Neural cell (in vitro differentiated cells): ENCODE results near the gene TELO2. TPM values are rescaled to one million over a fixed set of nuclear protein-coding genes. Genes with fewer than 3 reads are reported as not detected.

Experiments used
- H2AFZ ChIP-seq: fragments of 200-600, 300-800 bp; sonication (generic), shearing (Covaris generic); 2 replicates; pipeline ENCODE4 v1.6.0; 2014; ENCODE audit warnings: low read depth, mild to moderate bottlenecking, antibody characterized with exemption, low read length, moderate library complexity
- H3F3A ChIP-seq: fragments of 200-600 bp; shearing (Covaris generic); 2 replicates; pipeline ENCODE4 v1.6.1; 2016; ENCODE audit warnings: mild to moderate bottlenecking, moderate library complexity, mixed read lengths, antibody characterized with exemption, low read length; ENCODE audit not compliant: insufficient read depth, poor library complexity, severe bottlenecking
- H3K27ac ChIP-seq: fragments of 200-600, 300-800 bp; sonication (generic), shearing (Covaris generic); 2 replicates; pipeline ENCODE4 v1.5.1; 2014; ENCODE audit warnings: mild to moderate bottlenecking, low read length, moderate library complexity
- H3K27me3 ChIP-seq: fragments of 300-800, 200-600 bp; sonication (generic), shearing (Covaris generic); 2 replicates; pipeline ENCODE4 v1.6.0; 2014; ENCODE audit warnings: mild to moderate bottlenecking, low read depth, low read length, moderate library complexity; ENCODE audit not compliant: insufficient read depth
- H3K36me3 ChIP-seq: fragments of 300-800, 200-600 bp; sonication (generic), shearing (Covaris generic); 2 replicates; pipeline ENCODE4 v1.5.1; 2014; ENCODE audit warnings: mild to moderate bottlenecking, antibody characterized with exemption, low read length, moderate library complexity; ENCODE audit not compliant: insufficient read depth
- H3K4me2 ChIP-seq: fragments of 300-800, 200-600 bp; sonication (generic), shearing (Covaris generic); 2 replicates; pipeline ENCODE4 v1.6.0; 2014; ENCODE audit warnings: mild to moderate bottlenecking, low read length
- H3K4me3 ChIP-seq: fragments of 300-800, 200-600 bp; sonication (generic), shearing (Covaris generic); 2 replicates; pipeline ENCODE4 v1.5.1; 2014; ENCODE audit warnings: mild to moderate bottlenecking, low read length, moderate library complexity
- H3K79me2 ChIP-seq: fragments of 200-600 bp; shearing (Covaris generic); replicated peaks from 2 replicates; pipeline ENCODE4 v1.6.0; 2014; ENCODE audit warnings: mild to moderate bottlenecking, low read length, moderate library complexity; ENCODE audit not compliant: insufficient read depth
- H3K9ac ChIP-seq: fragments of 300-800, 200-600 bp; sonication (generic), shearing (Covaris generic); 2 replicates; pipeline ENCODE4 v1.6.1; 2016; ENCODE audit warnings: mild to moderate bottlenecking, low read length, mixed read lengths
- H3K9me2 ChIP-seq: fragments of 200-600 bp; shearing (Covaris generic); 2 replicates; pipeline ENCODE4 v1.6.1; 2016; ENCODE audit warnings: mild to moderate bottlenecking, low read length, mixed read lengths; ENCODE audit not compliant: insufficient read depth
- H3K9me3 ChIP-seq: fragments of 200-600, 300-800 bp; sonication (generic), shearing (Covaris generic); 2 replicates; pipeline ENCODE4 v1.6.1; 2016; ENCODE audit warnings: mild to moderate bottlenecking, mixed run types, low read length, moderate library complexity, mixed read lengths
- H4K20me1 ChIP-seq: fragments of 200-600 bp; shearing (Covaris generic); 2 replicates; pipeline ENCODE4 v1.6.1; 2016; ENCODE audit warnings: mild to moderate bottlenecking, mixed run types; ENCODE audit not compliant: insufficient read depth
- EP300 ChIP-seq: fragments of 450-650 bp; conservative IDR thresholded peaks from 2 replicates; pipeline ENCODE4 v1.6.1; 2014; ENCODE audit warnings: antibody characterized with exemption, mild to moderate bottlenecking, moderate library complexity; ENCODE audit not compliant: poor library complexity, severe bottlenecking
- EZH2 ChIP-seq: fragments of 200-600, 300-800 bp; shearing (Covaris generic), sonication (generic); IDR thresholded peaks from 2 replicates; pipeline ENCODE4 v1.6.1; 2014; ENCODE audit warnings: antibody characterized with exemption, low read length, borderline replicate concordance, mild to moderate bottlenecking; ENCODE audit not compliant: insufficient read depth, poor library complexity, severe bottlenecking
- MXI1 ChIP-seq: fragments of 450-650 bp; conservative IDR thresholded peaks from 2 replicates; pipeline ENCODE4 v1.6.1; 2014; ENCODE audit warnings: antibody characterized with exemption, mild to moderate bottlenecking; ENCODE audit not compliant: poor library complexity, severe bottlenecking
- POLR2AphosphoS5 ChIP-seq: IDR thresholded peaks from 2 replicates; pipeline ENCODE4 v1.6.1; 2012
- RAD21 ChIP-seq: fragments of 450-650 bp; conservative IDR thresholded peaks from 2 replicates; pipeline ENCODE4 v1.6.1; 2014; ENCODE audit warnings: antibody characterized with exemption, mild to moderate bottlenecking, moderate library complexity
- SMC3 ChIP-seq: fragments of 450-650 bp; conservative IDR thresholded peaks from 2 replicates; pipeline ENCODE4 v1.6.1; 2014; ENCODE audit warnings: antibody characterized with exemption, mild to moderate bottlenecking, moderate library complexity; ENCODE audit not compliant: poor library complexity
- TAF1 ChIP-seq: IDR thresholded peaks from 2 replicates; pipeline ENCODE4 v1.6.1; 2012; ENCODE audit warnings: low read depth
- polyA plus RNA-seq: library from polyadenylated mRNA; depleted of rRNA; stranded (reverse); fragments of >200 nt; gene quantifications from 2 replicates; pipeline ENCODE4 v1.2.3, GENCODE V29; 2014
- TF ChIP-seq, protein P1 (sequence below): fragments of 450-650 bp; IDR thresholded peaks from 2 replicates; pipeline ENCODE4 v1.5.1; 2014; ENCODE audit warnings: antibody characterized with exemption, mild to moderate bottlenecking, moderate library complexity; ENCODE audit not compliant: poor library complexity, severe bottlenecking
- TF ChIP-seq, protein P2 (sequence below): IDR thresholded peaks from 2 replicates; pipeline ENCODE4 v1.6.1; 2012; ENCODE audit warnings: borderline replicate concordance

TELO2 gene
- polyA plus RNA-seq, 1 donor from 2014 or later = 50.4 TPM

DNA sequence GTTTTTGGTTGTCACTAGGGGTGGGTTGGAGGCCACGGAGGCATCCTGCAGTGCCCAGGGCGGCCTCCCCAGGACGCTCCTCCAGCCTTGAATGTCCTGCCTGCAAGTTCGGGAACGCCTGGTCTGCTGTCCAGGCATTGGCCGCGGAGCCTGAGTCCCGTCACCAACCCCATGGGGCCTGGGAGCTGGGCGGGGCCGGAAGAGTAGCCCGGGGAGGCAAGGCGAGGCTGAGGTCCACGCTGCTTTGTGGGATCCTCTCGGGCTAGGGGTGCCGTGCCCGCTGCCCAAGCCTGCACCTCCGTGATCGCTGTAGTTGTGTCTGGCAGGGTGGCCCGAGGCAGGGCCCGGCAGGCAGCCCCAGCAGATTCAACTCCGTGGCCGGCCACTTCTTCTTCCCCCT, 12.8 kb downstream of the TELO2 start:
- Histone ChIP-seq H3K36me3 (no peaks in the 10 kb centered on the region), H3K79me2 (no peaks in the 10 kb centered on the region), H3F3A (no peaks in the 10 kb centered on the region), H3K9me3 (no peaks in the 10 kb centered on the region), H3K4me2 (no peak overlapping the region), H4K20me1 (no peaks in the 10 kb centered on the region), H2AFZ (no peak overlapping the region), H3K9ac (no peak overlapping the region), H3K9me2 (no peaks in the 10 kb centered on the region), H3K4me3 (no peak overlapping the region), H3K27ac (no peak overlapping the region), H3K27me3 (no peaks in the 10 kb centered on the region)
- no peak for TF ChIP-seq SMC3
- TF ChIP-seq EP300 = no peak
- TF ChIP-seq, protein P1, sequence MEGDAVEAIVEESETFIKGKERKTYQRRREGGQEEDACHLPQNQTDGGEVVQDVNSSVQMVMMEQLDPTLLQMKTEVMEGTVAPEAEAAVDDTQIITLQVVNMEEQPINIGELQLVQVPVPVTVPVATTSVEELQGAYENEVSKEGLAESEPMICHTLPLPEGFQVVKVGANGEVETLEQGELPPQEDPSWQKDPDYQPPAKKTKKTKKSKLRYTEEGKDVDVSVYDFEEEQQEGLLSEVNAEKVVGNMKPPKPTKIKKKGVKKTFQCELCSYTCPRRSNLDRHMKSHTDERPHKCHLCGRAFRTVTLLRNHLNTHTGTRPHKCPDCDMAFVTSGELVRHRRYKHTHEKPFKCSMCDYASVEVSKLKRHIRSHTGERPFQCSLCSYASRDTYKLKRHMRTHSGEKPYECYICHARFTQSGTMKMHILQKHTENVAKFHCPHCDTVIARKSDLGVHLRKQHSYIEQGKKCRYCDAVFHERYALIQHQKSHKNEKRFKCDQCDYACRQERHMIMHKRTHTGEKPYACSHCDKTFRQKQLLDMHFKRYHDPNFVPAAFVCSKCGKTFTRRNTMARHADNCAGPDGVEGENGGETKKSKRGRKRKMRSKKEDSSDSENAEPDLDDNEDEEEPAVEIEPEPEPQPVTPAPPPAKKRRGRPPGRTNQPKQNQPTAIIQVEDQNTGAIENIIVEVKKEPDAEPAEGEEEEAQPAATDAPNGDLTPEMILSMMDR = no peak
- TF ChIP-seq EZH2 = no peak
- TF ChIP-seq, protein P2, sequence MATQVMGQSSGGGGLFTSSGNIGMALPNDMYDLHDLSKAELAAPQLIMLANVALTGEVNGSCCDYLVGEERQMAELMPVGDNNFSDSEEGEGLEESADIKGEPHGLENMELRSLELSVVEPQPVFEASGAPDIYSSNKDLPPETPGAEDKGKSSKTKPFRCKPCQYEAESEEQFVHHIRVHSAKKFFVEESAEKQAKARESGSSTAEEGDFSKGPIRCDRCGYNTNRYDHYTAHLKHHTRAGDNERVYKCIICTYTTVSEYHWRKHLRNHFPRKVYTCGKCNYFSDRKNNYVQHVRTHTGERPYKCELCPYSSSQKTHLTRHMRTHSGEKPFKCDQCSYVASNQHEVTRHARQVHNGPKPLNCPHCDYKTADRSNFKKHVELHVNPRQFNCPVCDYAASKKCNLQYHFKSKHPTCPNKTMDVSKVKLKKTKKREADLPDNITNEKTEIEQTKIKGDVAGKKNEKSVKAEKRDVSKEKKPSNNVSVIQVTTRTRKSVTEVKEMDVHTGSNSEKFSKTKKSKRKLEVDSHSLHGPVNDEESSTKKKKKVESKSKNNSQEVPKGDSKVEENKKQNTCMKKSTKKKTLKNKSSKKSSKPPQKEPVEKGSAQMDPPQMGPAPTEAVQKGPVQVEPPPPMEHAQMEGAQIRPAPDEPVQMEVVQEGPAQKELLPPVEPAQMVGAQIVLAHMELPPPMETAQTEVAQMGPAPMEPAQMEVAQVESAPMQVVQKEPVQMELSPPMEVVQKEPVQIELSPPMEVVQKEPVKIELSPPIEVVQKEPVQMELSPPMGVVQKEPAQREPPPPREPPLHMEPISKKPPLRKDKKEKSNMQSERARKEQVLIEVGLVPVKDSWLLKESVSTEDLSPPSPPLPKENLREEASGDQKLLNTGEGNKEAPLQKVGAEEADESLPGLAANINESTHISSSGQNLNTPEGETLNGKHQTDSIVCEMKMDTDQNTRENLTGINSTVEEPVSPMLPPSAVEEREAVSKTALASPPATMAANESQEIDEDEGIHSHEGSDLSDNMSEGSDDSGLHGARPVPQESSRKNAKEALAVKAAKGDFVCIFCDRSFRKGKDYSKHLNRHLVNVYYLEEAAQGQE = no peak
- TF ChIP-seq POLR2AphosphoS5 = no peak
- no peak for TF ChIP-seq MXI1
- TF ChIP-seq TAF1 = no peak
- TF ChIP-seq RAD21 = no peak

DNA sequence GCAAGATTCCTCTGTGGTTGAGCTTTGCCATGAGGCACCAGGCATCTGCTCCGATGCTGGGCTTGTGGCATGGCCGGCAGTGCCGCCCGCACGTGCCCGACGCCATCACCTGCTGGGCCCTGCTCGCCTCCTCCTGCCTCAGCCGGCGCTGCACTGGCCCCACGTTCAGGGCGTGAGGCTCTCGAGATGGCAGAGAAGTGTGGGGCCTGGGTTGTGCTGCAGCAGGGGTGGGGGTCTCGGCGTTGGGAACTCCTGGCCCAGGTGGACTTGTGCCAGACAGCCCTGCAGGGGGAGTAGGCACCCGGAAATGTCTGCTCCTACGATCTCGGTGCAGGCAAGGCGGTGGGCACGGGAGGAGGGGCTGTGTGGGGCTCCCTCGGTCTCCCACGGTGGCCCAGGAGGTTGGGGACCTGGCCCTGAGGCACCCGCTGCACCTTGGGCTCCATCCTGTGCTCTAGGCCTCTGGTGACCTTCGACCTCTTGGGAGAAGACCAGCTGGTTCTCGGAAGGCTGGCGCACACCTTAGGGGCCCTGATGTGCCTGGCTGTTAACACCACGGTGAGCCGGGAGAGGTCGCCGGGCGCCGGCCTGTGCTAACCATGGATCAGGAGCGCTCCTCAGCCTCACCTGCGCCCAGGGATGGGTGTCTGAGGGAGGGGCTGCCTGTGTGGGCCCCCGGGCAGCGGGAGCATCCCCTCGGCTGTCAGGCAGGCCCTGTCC, 13.5 kb downstream of the TELO2 start:
- Histone ChIP-seq H3F3A (no peaks in the 10 kb centered on the region), H4K20me1 (no peaks in the 10 kb centered on the region), H3K4me3 (no peak overlapping the region), H3K36me3 (no peaks in the 10 kb centered on the region), H2AFZ (no peak overlapping the region), H3K9me2 (no peaks in the 10 kb centered on the region), H3K9ac (no peak overlapping the region), H3K79me2 (no peaks in the 10 kb centered on the region), H3K27ac (no peak overlapping the region), H3K4me2 (no peak overlapping the region), H3K27me3 (no peaks in the 10 kb centered on the region), H3K9me3 (no peaks in the 10 kb centered on the region)
- no peak for TF ChIP-seq SMC3
- TF ChIP-seq, protein P1 = no peak
- TF ChIP-seq POLR2AphosphoS5 = no peak
- no peak for TF ChIP-seq RAD21
- no peak for TF ChIP-seq EZH2
- TF ChIP-seq MXI1 = no peak
- no peak for TF ChIP-seq EP300
- TF ChIP-seq TAF1 = no peak
